OCI-LY7 (cell line): ENCODE data around the gene NSD2.

Experiments used
- EZH2phosphoT487 ChIP-seq: fragments of 200-600 bp; sonication (generic); IDR thresholded peaks from 2 replicates; pipeline ENCODE4 v1.6.1; 2018; ENCODE audit warnings: low read depth, borderline replicate concordance, mild to moderate bottlenecking, mixed run types, antibody characterized with exemption, low read length, moderate library complexity, mixed read lengths
- TF ChIP-seq, protein P1 (sequence below): fragments of 200-600 bp; sonication (generic); conservative IDR thresholded peaks from 2 replicates; pipeline ENCODE4 v1.5.1; 2014; ENCODE audit warnings: mild to moderate bottlenecking, antibody characterized with exemption, low read length, moderate library complexity, mixed read lengths

DNA sequence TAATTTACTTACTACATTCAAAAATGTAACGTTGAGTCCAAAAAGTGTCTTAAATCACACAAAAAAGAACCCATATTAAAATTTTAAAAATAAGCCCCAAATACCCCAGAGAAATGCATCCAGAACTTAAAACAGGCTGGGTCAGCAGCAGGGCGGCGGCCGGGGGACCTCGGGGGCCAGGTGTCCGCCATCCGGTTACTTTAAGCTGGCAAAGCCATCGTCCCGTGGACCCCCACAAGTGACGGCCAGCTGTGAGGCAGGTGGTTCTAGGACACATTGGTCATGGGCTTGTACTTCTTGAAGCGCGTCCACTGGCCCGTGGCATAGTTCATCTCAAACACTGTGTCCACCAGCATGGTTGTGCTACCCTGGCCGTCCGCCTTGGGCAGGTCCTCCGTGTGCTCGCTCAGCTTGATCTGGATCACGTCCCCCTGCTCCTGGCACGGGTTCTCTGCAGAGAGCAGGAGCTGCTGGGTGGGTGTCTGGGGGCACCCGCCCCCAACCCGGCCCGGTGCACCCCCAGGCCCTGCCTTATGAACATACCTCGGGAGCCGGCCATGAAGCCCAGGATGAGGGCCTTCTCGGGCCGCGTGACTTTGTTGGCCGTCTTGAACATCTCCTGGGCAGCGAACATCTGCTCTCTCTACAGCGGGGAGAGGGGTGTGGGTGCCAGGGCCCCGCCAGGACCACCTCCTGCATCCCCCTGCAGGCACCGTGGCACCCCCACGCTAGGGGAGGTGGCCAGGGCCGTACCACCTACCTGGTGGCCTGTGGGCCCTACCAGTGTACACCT lies 112.1 kb downstream of the NSD2 start:
- TF ChIP-seq, protein P1, sequence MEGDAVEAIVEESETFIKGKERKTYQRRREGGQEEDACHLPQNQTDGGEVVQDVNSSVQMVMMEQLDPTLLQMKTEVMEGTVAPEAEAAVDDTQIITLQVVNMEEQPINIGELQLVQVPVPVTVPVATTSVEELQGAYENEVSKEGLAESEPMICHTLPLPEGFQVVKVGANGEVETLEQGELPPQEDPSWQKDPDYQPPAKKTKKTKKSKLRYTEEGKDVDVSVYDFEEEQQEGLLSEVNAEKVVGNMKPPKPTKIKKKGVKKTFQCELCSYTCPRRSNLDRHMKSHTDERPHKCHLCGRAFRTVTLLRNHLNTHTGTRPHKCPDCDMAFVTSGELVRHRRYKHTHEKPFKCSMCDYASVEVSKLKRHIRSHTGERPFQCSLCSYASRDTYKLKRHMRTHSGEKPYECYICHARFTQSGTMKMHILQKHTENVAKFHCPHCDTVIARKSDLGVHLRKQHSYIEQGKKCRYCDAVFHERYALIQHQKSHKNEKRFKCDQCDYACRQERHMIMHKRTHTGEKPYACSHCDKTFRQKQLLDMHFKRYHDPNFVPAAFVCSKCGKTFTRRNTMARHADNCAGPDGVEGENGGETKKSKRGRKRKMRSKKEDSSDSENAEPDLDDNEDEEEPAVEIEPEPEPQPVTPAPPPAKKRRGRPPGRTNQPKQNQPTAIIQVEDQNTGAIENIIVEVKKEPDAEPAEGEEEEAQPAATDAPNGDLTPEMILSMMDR: no peak
- no peak for TF ChIP-seq EZH2phosphoT487
